HepG2 (cell line): ENCODE data around the gene CCDC34.

Experiments
- ARNTL ChIP-seq: sonication (generic); formaldehyde crosslinking; IDR thresholded peaks from 2 replicates; pipeline ENCODE4 v1.4.0; 2020; ENCODE audit warnings: mild to moderate bottlenecking, missing genetic modification reagents
- EZH2 ChIP-seq: conservative IDR thresholded peaks from 2 replicates; pipeline ENCODE4 v1.6.1; 2012; ENCODE audit warnings: mild to moderate bottlenecking, low read depth, low read length, moderate library complexity
- FOXP1 ChIP-seq, 2 experiments: fragments of 450-650 bp in 1 of 2; IDR thresholded peaks; 2 replicates each; pipeline ENCODE4 v1.6.1; 2017 to 2018; ENCODE audit warnings: antibody characterized with exemption in 1 of 2
- GMEB1 ChIP-seq: sonication (generic); formaldehyde crosslinking; IDR thresholded peaks from 2 replicates; pipeline ENCODE4 v1.5.1; 2020; ENCODE audit warnings: missing genetic modification reagents, mild to moderate bottlenecking, borderline replicate concordance
- SMC3 ChIP-seq: IDR thresholded peaks from 2 replicates; pipeline ENCODE4 v1.6.1; 2011; ENCODE audit warnings: low read length, improper control_type of control experiment
- TCF12 ChIP-seq, 2 experiments: fragments of 450-650 bp in 1 of 2; sonication (generic) in 1 of 2; formaldehyde crosslinking in 1 of 2; IDR thresholded peaks; 2 replicates each; pipeline versions ENCODE4 v1.6.1 to v1.8.0; 2017 to 2022; ENCODE audit warnings: antibody characterized with exemption in 1 of 2, mild to moderate bottlenecking in 1 of 2, missing genetic modification reagents in 1 of 2, moderate library complexity in 1 of 2
- ZBTB42 ChIP-seq: sonication (generic); formaldehyde crosslinking; IDR thresholded peaks from 2 replicates; pipeline ENCODE4 v1.5.0; 2020; ENCODE audit warnings: mild to moderate bottlenecking, missing genetic modification reagents
- ZNF512 ChIP-seq: sonication (generic); formaldehyde crosslinking; IDR thresholded peaks from 2 replicates; pipeline ENCODE4 v1.4.0; 2020; ENCODE audit warnings: mild to moderate bottlenecking, missing genetic modification reagents
- TF ChIP-seq, protein P1 (sequence below): sonication (generic); formaldehyde crosslinking; IDR thresholded peaks from 2 replicates; pipeline ENCODE4 v1.4.0; 2020; ENCODE audit warnings: missing genetic modification reagents; ENCODE audit errors: not compliant biosample characterization

GRCh38 chr11:27392278-27393114 lies 29.5 kb upstream of the CCDC34 start:
- no peak for TF ChIP-seq FOXP1 (IDR thresholded peaks at IDR 0.05)
- no peak for TF ChIP-seq FOXP1 (CRISPR knock-in tag; IDR thresholded peaks at IDR 0.05)
- no peak for TF ChIP-seq ZNF512 (CRISPR knock-in tag)
- TF ChIP-seq ARNTL (CRISPR knock-in tag), result no peak
- TF ChIP-seq ZBTB42 (CRISPR knock-in tag), result no peak
- TF ChIP-seq EZH2, result no peak
- TF ChIP-seq, protein P1, sequence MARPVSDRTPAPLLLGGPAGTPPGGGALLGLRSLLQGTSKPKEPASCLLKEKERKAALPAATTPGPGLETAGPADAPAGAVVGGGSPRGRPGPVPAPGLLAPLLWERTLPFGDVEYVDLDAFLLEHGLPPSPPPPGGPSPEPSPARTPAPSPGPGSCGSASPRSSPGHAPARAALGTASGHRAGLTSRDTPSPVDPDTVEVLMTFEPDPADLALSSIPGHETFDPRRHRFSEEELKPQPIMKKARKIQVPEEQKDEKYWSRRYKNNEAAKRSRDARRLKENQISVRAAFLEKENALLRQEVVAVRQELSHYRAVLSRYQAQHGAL (CRISPR knock-in tag), result no peak
- TF ChIP-seq TCF12 (IDR thresholded peaks at IDR 0.05), result no peak
- no peak for TF ChIP-seq TCF12 (CRISPR knock-in tag; IDR thresholded peaks at IDR 0.05)
- TF ChIP-seq SMC3, result no peak
- TF ChIP-seq GMEB1, result no peak
